B cell (primary cell): Measurements from ENCODE around the gene SLC35F3. TPM values are rescaled to one million over a fixed set of nuclear protein-coding genes. Genes with fewer than 3 reads are reported as not detected.

Experiments used
- ATAC-seq: fragments of 200-7000 bp; cut with Tn5 transposase; one replicate; pipeline ENCODE4 v1.10.0; 2021; ENCODE audit warnings: low read depth, mild to moderate bottlenecking, moderate number of reproducible peaks, moderate library complexity
- CTCF ChIA-PET: fragments of 350-600 bp; sonication (Branson Sonifier 250); formaldehyde crosslinking; loops from one replicate; lab custom pipeline; 2021; ENCODE audit warnings: antibody characterized with exemption, inconsistent platforms; lab: Charles Lee
- POLR2A ChIA-PET: fragments of 350-600 bp; sonication (Branson Sonifier 250); formaldehyde crosslinking; loops from one replicate; lab custom pipeline; 2021; ENCODE audit warnings: antibody characterized with exemption; lab: Charles Lee
- DNase-seq: peaks from one replicate; pipeline ENCODE4 v3.0.0; 2013
- H2AFZ ChIP-seq: 2 replicates; pipeline ENCODE4 v1.6.1; 2012; ENCODE audit warnings: mild to moderate bottlenecking, low read depth, low read length; ENCODE audit not compliant: insufficient read depth, poor library complexity, severe bottlenecking
- H3K27ac ChIP-seq, 2 donors: 1 replicate in 1 of 2; 2 replicates in 1 of 2; pipeline ENCODE4 v1.5.1; 2012 to 2013; ENCODE audit warnings: low read length in 2 of 2, mild to moderate bottlenecking in 2 of 2, moderate library complexity in 1 of 2
- H3K27me3 ChIP-seq, 4 experiments: fragments of 200-600 bp in 1 of 4; sonication (generic) in 1 of 4; replicated peaks in 1 of 4; 1 replicate in 2 of 4; 2 replicates in 2 of 4; pipeline versions ENCODE4 v1.6.1 to v1.7.0; 2013 to 2016; ENCODE audit warnings: low read length in 3 of 4, mild to moderate bottlenecking in 2 of 4, mixed read lengths in 1 of 4, moderate library complexity in 1 of 4; ENCODE audit not compliant: insufficient read depth in 4 of 4, control insufficient read depth in 3 of 4; ENCODE audit errors: control extremely low read depth in 1 of 4
- H3K36me3 ChIP-seq, 2 experiments: replicated peaks in 1 of 2; 1 replicate in 1 of 2; 2 replicates in 1 of 2; pipeline versions ENCODE4 v1.6.1 to v1.7.1; 2013; ENCODE audit warnings: low read length in 1 of 2; ENCODE audit not compliant: insufficient read depth in 2 of 2, control insufficient read depth in 1 of 2; ENCODE audit errors: control extremely low read depth in 1 of 2, extremely low read depth in 1 of 2
- H3K4me1 ChIP-seq, 2 donors: fragments of 200-600 bp in 1 of 2; sonication (generic) in 1 of 2; 1 replicate in 1 of 2; 2 replicates in 1 of 2; pipeline versions ENCODE4 v1.5.1 to v1.6.1; 2013 to 2017; ENCODE audit warnings: low read length in 2 of 2; ENCODE audit not compliant: control insufficient read depth in 2 of 2, insufficient read depth in 2 of 2
- H3K4me2 ChIP-seq: replicated peaks from 2 replicates; pipeline ENCODE3; 2012; ENCODE audit warnings: mild to moderate bottlenecking, low read depth, low read length; ENCODE audit not compliant: poor library complexity, severe bottlenecking
- H3K4me3 ChIP-seq, 5 experiments: fragments of 200-600 bp in 1 of 5; sonication (generic) in 1 of 5; 1 replicate in 3 of 5; 2 replicates in 2 of 5; pipeline versions ENCODE4 v1.5.1 to v1.7.0; 2011 to 2016; ENCODE audit warnings: low read length in 4 of 5, mild to moderate bottlenecking in 4 of 5, low read depth in 2 of 5, control low read depth in 1 of 5, moderate library complexity in 1 of 5; ENCODE audit not compliant: insufficient read depth in 1 of 5; ENCODE audit errors: control extremely low read depth in 1 of 5, extremely low read depth in 1 of 5
- H3K79me2 ChIP-seq: fragments of 200-600 bp; sonication (generic); one replicate; pipeline ENCODE4 v1.6.0; 2016; ENCODE audit warnings: low read length; ENCODE audit not compliant: control insufficient read depth, insufficient read depth
- H3K9ac ChIP-seq: fragments of 200-600 bp; sonication (generic); 2 replicates; pipeline ENCODE4 v1.6.1; 2017; ENCODE audit warnings: mild to moderate bottlenecking, low read length, moderate library complexity
- H3K9me3 ChIP-seq, 3 donors: one replicate each; pipeline versions ENCODE4 v1.6.1 to v1.7.1; 2013; ENCODE audit warnings: low read length in 2 of 3; ENCODE audit not compliant: control insufficient read depth in 2 of 3, insufficient read depth in 1 of 3; ENCODE audit errors: control extremely low read depth in 1 of 3
- H4K20me1 ChIP-seq: 2 replicates; pipeline ENCODE4 v1.6.0; 2012; ENCODE audit warnings: mild to moderate bottlenecking, low read length; ENCODE audit not compliant: insufficient read depth, control insufficient read depth, poor library complexity, severe bottlenecking
- H3K27ac Mint-ChIP-seq: one replicate; pipeline ENCODE4 v1.8.0; 2021; ENCODE audit warnings: mixed read lengths
- H3K27me3 Mint-ChIP-seq: one replicate; pipeline ENCODE4 v1.8.0; 2021; ENCODE audit warnings: mixed read lengths
- H3K4me1 Mint-ChIP-seq: one replicate; pipeline ENCODE4 v1.8.0; 2021; ENCODE audit warnings: mixed read lengths
- H3K4me3 Mint-ChIP-seq: one replicate; pipeline ENCODE4 v1.8.0; 2021; ENCODE audit warnings: mixed read lengths
- H3K9me3 Mint-ChIP-seq: one replicate; pipeline ENCODE4 v1.8.0; 2022; ENCODE audit warnings: mixed read lengths; ENCODE audit not compliant: insufficient read depth
- CTCF ChIP-seq: fragments of 200-600 bp; IDR thresholded peaks from one replicate; pipeline ENCODE4 v1.8.0; 2022; ENCODE audit warnings: antibody characterized with exemption, mild to moderate bottlenecking
- EZH2 ChIP-seq: IDR thresholded peaks from 2 replicates; pipeline ENCODE4 v1.6.1; 2012; ENCODE audit warnings: borderline replicate concordance, low read depth, mild to moderate bottlenecking, moderate library complexity, low read length; ENCODE audit not compliant: insufficient read depth, poor library complexity, severe bottlenecking
- WGBS: methylation state at CpG from one replicate; pipeline ENCODE4 v1.1.5; 2013; ENCODE audit warnings: missing lambda C conversion rate; ENCODE audit not compliant: insufficient coverage; 5-methylcytosine and 5-hydroxymethylcytosine counted together
- intact Hi-C: fragments of 100-400 bp; cut with micrococcal nuclease; formaldehyde crosslinking; loops from one replicate; pipeline ENCODE4 v1.10.0; 2022
- polyA plus RNA-seq: library from polyadenylated mRNA; depleted of rRNA; stranded (reverse); fragments of >200 nt; gene quantifications from 2 replicates; pipeline ENCODE4 v1.2.3, GENCODE V29; 2012
- total RNA-seq, 2 donors: library from RNA; stranded (reverse); fragments of 120-200 nt in 1 of 2; gene quantifications; 1 replicate in 1 of 2; 2 replicates in 1 of 2; pipeline versions ENCODE4 v1.2.3 to v1.2.4, GENCODE V29; 2013 to 2022

The SLC35F3 gene
- total and polyA plus RNA-seq, 2 donors (not counting 1 experiment from before 2014, with no cell fraction given): not detected

GRCh38 chr1:233912447-233912846 lies 8.0 kb downstream of the SLC35F3 start:
- H3K4me1 ChIP-seq: no peaks in the 10 kb centered on the region
- POLR2A ChIA-PET: no interaction called here
- no peaks in the 10 kb centered on the region for H4K20me1 ChIP-seq
- no peak overlapping the region for H3K9ac ChIP-seq
- intact Hi-C loops: no loop called here
- no peak overlapping the region for H2AFZ ChIP-seq
- TF ChIP-seq CTCF (no peak), EZH2 (no peak)
- no peaks in the 10 kb centered on the region for H3K79me2 ChIP-seq
- no CpG with 5 or more reads among the region's 8 CpGs for WGBS
- Mint-ChIP-seq H3K9me3 (peaks cover 2% of the 10 kb centered on the region), H3K4me1 (no peaks in the 10 kb centered on the region), H3K27me3 (peaks cover 12% of the 10 kb centered on the region), H3K4me3 (no peak overlapping the region), H3K27ac (no peak overlapping the region)
- CTCF ChIA-PET: no interaction called here
- DNase-seq (no peak), ATAC-seq (no peak)
- no peak overlapping the region for H3K4me3 ChIP-seq
- no peak overlapping the region for H3K27ac ChIP-seq
- H3K9me3 ChIP-seq: no peaks in the 10 kb centered on the region
- H3K27me3 ChIP-seq: no peaks in the 10 kb centered on the region
- H3K36me3 ChIP-seq: no peaks in the 10 kb centered on the region
- no peak overlapping the region for H3K4me2 ChIP-seq

- Histone ChIP-seq H2AFZ (no peak overlapping the region), H3K36me3 (no peaks in the 10 kb centered on the region), H3K27me3 (no peaks in the 10 kb centered on the region), H3K4me2 (no peak overlapping the region), H3K9me3 (no peaks in the 10 kb centered on the region), H4K20me1 (no peaks in the 10 kb centered on the region), H3K4me3 (no peak overlapping the region), H3K9ac (no peak overlapping the region), H3K4me1 (no peaks in the 10 kb centered on the region), H3K79me2 (no peaks in the 10 kb centered on the region), H3K27ac (no peak overlapping the region)
- ATAC-seq (no peak), DNase-seq (no peak)
- TF ChIP-seq CTCF: no peak
- no peak for TF ChIP-seq EZH2
- ChIA-PET POLR2A (no interaction called here), CTCF (no interaction called here)
- Mint-ChIP-seq H3K4me1 (no peaks in the 10 kb centered on the region), H3K4me3 (no peak overlapping the region), H3K27me3 (peaks cover 10% of the 10 kb centered on the region), H3K27ac (no peak overlapping the region), H3K9me3 (peaks cover 2% of the 10 kb centered on the region)
- intact Hi-C loops: no loop called here
- WGBS: 97% methylated on average over 4 of the region's 4 CpGs
Observed at GRCh38 chr1:233912909-233913308, 8.4 kb downstream of the SLC35F3 start.
